ENCODE data around the gene RAB3A.

GRCh38 chr19:18234194-18234593 is 30.4 kb upstream of the RAB3A start:
- TF ChIP-seq CTCF (IDR thresholded peaks at IDR 0.05) (no peak), POLR2A (IDR thresholded peaks at IDR 0.05) (no peak)

Measured in prostate gland (tissue), 2 donors.